GM13977 (cell line): ENCODE data around the gene CHN1.

Experiments used
- DNase-seq: peaks from one replicate; pipeline ENCODE4 v3.0.0; 2012; ENCODE audit warnings: low spot score
- CTCF ChIP-seq: IDR thresholded peaks from 2 replicates; pipeline ENCODE4 v1.5.1; 2012; ENCODE audit warnings: mild to moderate bottlenecking, control low read depth; ENCODE audit not compliant: insufficient read depth; ENCODE audit errors: extremely low read depth, missing control alignments
- in situ Hi-C: fragments of 300-500 bp; cut with MboI; formaldehyde crosslinking; loops from one replicate; pipeline ENCODE4 v1.12.0; 2022; ENCODE audit warnings: low sequenced_read_pairs, low pct_unique_long_range_greater_than_20kb, mixed read lengths, inconsistent platforms; ENCODE audit not compliant: unreplicated experiment

The CHN1 gene

DNA sequence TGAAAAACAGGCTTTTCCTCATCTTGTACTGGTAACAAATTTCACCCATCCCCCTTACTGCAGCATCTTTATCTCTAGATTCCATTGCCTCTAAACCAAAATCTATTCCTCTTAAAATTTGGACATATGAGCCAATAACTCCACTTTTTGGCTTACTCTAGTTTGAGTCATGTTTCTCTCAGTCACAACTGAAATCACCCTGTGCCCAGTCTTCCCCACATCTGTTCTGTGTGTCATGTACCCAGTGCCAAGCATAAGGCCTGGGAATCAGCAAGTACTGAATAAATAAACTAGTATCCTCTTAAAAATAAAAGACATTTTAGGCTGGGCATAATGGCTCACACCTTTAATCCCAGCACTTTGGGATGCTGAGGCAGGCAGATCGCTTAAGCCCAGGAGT is 20.8 kb upstream of the CHN1 start:
- DNase-seq, result no peak
- no peak for TF ChIP-seq CTCF
- in situ Hi-C loops, result no loop called here

DNA sequence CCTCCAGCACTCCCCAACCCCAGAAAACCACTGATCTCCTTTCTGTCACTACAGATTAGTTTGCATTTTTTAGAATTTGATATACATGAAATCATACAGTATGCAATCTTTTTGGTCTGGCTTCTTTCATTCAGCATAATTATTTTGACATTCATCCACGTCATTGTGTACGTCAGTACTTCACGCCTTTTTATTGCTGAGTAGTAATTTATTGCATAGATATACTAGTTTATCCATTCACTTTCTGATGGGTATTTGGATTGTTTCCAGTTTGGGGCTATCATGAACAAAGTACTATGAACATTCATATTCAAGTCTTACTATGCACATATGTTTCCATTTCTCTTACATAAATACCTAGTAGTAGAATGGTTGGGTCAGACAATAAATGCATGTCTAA is 20.1 kb upstream of the CHN1 start:
- in situ Hi-C loops, result no loop called here
- TF ChIP-seq CTCF, result no peak
- no peak for DNase-seq

DNA sequence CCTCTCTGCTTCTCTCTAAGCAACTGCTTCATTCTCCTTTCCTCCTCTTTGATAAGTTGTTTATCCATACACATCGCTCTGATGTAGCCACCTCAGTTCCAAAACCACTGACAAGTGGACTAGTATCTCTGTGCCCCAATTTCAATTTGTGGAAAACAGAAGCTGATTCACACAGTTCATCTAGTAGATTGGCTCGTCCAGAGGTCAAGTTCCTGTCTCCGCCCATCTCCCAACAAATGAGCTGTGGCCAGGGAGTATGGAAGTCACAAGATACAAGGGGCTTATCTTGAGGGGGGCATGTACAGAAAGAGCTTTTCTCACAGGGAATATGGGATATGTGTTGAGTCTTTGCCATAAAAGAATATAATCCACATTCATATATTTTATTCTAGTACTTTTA is 17.7 kb upstream of the CHN1 start:
- no peak for TF ChIP-seq CTCF
- in situ Hi-C loops, result no loop called here
- DNase-seq, result no peak

GRCh38 chr2:175019566-175020327 is 14.6 kb upstream of the CHN1 start:
- in situ Hi-C loops, result no loop called here
- no peak for TF ChIP-seq CTCF
- DNase-seq, result no peak

DNA sequence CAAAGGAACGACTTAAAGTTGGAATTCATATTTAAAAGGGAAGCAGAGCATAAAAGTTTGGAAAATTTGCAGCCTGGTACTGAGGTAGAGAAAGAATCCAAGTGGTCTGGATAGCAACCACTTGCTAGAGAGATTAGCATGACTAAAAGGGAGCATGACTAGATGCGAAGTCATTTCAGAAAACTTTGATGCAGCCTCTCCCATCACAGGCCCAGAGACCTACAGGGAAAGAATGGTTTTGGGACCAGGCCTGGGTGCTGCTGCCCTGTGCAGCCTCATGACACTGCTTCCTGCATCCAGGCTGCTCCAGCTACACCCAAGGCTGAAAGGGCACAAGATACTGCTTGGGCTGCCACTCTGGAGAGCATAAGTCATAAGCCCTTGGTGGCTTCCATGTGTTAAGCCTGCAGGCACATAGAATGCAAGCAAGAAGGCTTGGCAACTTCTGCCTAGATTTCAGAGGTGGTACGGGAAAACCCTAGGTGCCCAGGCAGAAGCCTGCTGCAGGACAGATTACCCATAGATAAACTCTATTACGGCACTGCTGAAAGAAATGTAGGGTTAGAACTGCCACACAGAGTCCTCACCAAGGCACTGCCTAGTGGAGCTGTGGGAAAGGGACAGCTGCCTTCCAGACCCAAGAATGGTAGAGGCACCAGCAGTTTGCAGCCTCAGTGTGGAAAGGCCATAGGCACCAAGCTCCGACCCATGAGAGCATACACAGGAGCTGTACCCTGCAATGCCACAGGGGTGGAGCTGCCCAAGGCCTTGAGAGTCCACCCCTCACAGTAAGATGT is 12.6 kb upstream of the CHN1 start:
- in situ Hi-C loops, result no loop called here
- TF ChIP-seq CTCF, result no peak
- no peak for DNase-seq

DNA sequence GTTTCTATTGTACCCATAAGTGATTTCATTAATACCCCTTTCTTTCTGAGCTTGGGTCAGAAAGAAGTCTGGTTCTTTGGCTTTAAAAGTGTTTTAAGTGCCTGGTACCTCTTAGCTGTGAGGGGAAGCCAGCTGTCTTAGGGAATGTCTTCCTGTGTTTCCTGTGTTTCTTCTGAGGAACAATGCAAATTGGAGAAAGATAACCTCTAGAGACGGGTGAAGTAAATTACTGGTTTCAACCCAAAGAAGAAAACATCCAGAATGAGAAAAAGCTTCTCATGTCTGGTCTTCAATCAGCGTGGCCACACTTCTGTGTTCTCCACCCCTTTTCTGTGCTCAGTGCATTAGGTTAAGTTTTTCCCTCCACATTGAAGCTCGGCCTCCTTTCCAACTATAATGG is 10.2 kb upstream of the CHN1 start:
- DNase-seq, result no peak
- in situ Hi-C loops, result no loop called here
- TF ChIP-seq CTCF, result no peak
